ENCODE results near the gene COPS6.

COPS6 gene

DNA sequence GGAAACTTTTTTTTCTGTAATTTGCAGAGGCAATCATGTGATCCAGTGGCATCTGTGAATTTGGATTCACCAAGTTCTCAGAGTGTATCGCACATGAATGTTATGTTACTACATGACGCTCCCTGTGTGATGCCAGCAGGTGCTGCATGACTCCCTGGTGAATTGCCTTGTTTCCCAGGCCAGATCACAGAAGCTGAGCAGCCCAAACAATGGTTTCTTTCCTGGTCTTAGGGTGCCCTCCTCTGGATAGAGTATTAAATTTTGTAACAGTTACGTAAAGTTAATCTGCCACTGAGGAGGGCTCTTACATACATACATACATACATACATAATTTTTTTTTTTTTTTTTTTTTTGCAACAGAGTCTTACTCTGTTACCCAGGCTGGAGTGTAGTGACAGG, 35.6 kb upstream of the COPS6 start:
- no peaks in the 10 kb centered on the region for H4K20me1 ChIP-seq (ENCODE audit: control insufficient read depth, insufficient read depth, low read depth, low read length)
- peaks cover 17% of the 10 kb centered on the region for H3K4me1 ChIP-seq (ENCODE audit: control insufficient read depth, low read length)
- H3K27ac ChIP-seq (ENCODE audit: low read depth, low read length): no peak overlapping the region
- TF ChIP-seq EZH2phosphoT487 (IDR thresholded peaks at IDR 0.05; ENCODE audit: borderline replicate concordance, low read length): no peak
- TF ChIP-seq, protein P1, sequence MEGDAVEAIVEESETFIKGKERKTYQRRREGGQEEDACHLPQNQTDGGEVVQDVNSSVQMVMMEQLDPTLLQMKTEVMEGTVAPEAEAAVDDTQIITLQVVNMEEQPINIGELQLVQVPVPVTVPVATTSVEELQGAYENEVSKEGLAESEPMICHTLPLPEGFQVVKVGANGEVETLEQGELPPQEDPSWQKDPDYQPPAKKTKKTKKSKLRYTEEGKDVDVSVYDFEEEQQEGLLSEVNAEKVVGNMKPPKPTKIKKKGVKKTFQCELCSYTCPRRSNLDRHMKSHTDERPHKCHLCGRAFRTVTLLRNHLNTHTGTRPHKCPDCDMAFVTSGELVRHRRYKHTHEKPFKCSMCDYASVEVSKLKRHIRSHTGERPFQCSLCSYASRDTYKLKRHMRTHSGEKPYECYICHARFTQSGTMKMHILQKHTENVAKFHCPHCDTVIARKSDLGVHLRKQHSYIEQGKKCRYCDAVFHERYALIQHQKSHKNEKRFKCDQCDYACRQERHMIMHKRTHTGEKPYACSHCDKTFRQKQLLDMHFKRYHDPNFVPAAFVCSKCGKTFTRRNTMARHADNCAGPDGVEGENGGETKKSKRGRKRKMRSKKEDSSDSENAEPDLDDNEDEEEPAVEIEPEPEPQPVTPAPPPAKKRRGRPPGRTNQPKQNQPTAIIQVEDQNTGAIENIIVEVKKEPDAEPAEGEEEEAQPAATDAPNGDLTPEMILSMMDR (IDR thresholded peaks at IDR 0.05; ENCODE audit: low read depth, low read length, poor library complexity, severe bottlenecking): peak; percentile 42
- 0 out of 2 replicates have a peak, but pooled peaks cover 4% of the 10 kb centered on the region for H3K9me2 ChIP-seq (replicated peaks; ENCODE audit: control insufficient read depth, low read length)
- H3K27me3 ChIP-seq (ENCODE audit: control insufficient read depth, low read length): no peaks in the 10 kb centered on the region
- H3K36me3 ChIP-seq (ENCODE audit: control insufficient read depth, low read length): no peaks in the 10 kb centered on the region; the same call in 1 of the 2 replicates
- no peak overlapping the region for H3K4me2 ChIP-seq (ENCODE audit: low read length)
- H3K79me2 ChIP-seq (ENCODE audit: control insufficient read depth, low read length): peaks cover 9% of the 10 kb centered on the region
- no peak overlapping the region for H3K4me3 ChIP-seq (ENCODE audit: low read length)
- H3K9me3 ChIP-seq (ENCODE audit: control insufficient read depth, insufficient read depth, low read length): no peaks in the 10 kb centered on the region
- no peaks in the 10 kb centered on the region; the same call in 1 of the 2 replicates for H3F3A ChIP-seq (ENCODE audit: control insufficient read depth, insufficient read depth)

DNA sequence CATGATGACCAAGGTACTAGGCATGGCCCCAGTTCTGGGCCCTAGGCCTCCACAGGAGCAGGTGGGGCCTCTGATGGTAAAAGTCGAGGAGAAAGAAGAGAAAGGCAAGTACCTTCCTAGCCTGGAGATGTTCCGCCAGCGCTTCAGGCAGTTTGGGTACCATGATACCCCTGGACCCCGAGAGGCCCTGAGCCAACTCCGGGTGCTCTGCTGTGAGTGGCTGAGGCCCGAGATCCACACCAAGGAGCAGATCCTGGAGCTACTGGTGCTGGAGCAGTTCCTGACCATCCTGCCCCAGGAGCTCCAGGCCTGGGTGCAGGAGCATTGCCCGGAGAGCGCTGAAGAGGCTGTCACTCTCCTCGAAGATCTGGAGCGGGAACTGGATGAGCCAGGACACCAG, 31.8 kb upstream of the COPS6 start:
- peaks cover 5% of the 10 kb centered on the region for H3K36me3 ChIP-seq (ENCODE audit: control insufficient read depth, low read length)
- H3K4me3 ChIP-seq (ENCODE audit: low read length): no peak overlapping the region
- H3K9me2 ChIP-seq (replicated peaks; ENCODE audit: control insufficient read depth, low read length): no peaks in the 10 kb centered on the region
- TF ChIP-seq, protein P1 (IDR thresholded peaks at IDR 0.05; ENCODE audit: low read depth, low read length, poor library complexity, severe bottlenecking): no peak
- TF ChIP-seq EZH2phosphoT487 (IDR thresholded peaks at IDR 0.05; ENCODE audit: borderline replicate concordance, low read length): no peak
- peaks cover 11% of the 10 kb centered on the region for H3K4me1 ChIP-seq (ENCODE audit: control insufficient read depth, low read length)
- no peaks in the 10 kb centered on the region for H3K27me3 ChIP-seq (ENCODE audit: control insufficient read depth, low read length)
- no peaks in the 10 kb centered on the region for H3K9me3 ChIP-seq (ENCODE audit: control insufficient read depth, insufficient read depth, low read length)
- no peaks in the 10 kb centered on the region for H3K79me2 ChIP-seq (ENCODE audit: control insufficient read depth, low read length)
- H4K20me1 ChIP-seq (ENCODE audit: control insufficient read depth, insufficient read depth, low read depth, low read length): no peaks in the 10 kb centered on the region
- no peaks in the 10 kb centered on the region for H3F3A ChIP-seq (ENCODE audit: control insufficient read depth, insufficient read depth)
- H3K4me2 ChIP-seq (ENCODE audit: low read length): no peak overlapping the region
- no peak overlapping the region for H3K27ac ChIP-seq (ENCODE audit: low read depth, low read length)

DNA sequence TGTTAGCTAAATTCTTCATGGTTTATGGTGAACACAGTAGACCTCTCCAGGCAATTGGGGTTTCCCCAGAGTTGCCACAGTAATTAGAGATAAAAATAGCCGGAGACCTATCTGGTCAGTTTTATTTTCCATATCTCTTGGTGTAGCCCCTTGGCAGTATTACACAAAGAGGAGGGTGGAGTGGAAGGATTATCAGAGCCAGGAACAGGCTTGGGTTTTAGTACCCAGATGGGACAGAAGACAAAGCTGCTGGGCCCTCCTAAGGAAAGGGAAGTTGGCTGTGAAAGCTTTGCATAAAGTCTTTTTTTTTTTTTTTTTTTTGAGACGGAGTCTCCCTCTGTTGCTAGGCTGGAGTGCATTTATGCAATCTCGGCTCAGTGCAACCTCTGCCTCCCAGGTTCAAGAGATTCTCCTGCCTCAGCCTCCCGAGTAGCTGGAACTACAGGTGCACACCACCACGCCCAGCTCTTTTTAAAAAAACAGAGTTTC, 29.5 kb upstream of the COPS6 start:
- H3K9me2 ChIP-seq (replicated peaks; ENCODE audit: control insufficient read depth, low read length): no peaks in the 10 kb centered on the region
- H3K36me3 ChIP-seq (ENCODE audit: control insufficient read depth, low read length): peaks cover 10% of the 10 kb centered on the region
- peak overlapping the region; percentile 31 for H3K4me2 ChIP-seq (ENCODE audit: low read length)
- H3K4me3 ChIP-seq (ENCODE audit: low read length): no peak overlapping the region
- no peak overlapping the region for H3K27ac ChIP-seq (ENCODE audit: low read depth, low read length)
- H4K20me1 ChIP-seq (ENCODE audit: control insufficient read depth, insufficient read depth, low read depth, low read length): no peaks in the 10 kb centered on the region
- peaks cover 11% of the 10 kb centered on the region for H3K4me1 ChIP-seq (ENCODE audit: control insufficient read depth, low read length)
- H3K27me3 ChIP-seq (ENCODE audit: control insufficient read depth, low read length): no peaks in the 10 kb centered on the region
- no peaks in the 10 kb centered on the region for H3K79me2 ChIP-seq (ENCODE audit: control insufficient read depth, low read length)
- H3F3A ChIP-seq (ENCODE audit: control insufficient read depth, insufficient read depth): no peaks in the 10 kb centered on the region
- H3K9me3 ChIP-seq (ENCODE audit: control insufficient read depth, insufficient read depth, low read length): no peaks in the 10 kb centered on the region
- TF ChIP-seq, protein P1 (IDR thresholded peaks at IDR 0.05; ENCODE audit: low read depth, low read length, poor library complexity, severe bottlenecking): no peak
- no peak for TF ChIP-seq EZH2phosphoT487 (IDR thresholded peaks at IDR 0.05; ENCODE audit: borderline replicate concordance, low read length)

Data from DOHH2 (cell line).